ENCODE results near the gene ARFGEF2.

DNA sequence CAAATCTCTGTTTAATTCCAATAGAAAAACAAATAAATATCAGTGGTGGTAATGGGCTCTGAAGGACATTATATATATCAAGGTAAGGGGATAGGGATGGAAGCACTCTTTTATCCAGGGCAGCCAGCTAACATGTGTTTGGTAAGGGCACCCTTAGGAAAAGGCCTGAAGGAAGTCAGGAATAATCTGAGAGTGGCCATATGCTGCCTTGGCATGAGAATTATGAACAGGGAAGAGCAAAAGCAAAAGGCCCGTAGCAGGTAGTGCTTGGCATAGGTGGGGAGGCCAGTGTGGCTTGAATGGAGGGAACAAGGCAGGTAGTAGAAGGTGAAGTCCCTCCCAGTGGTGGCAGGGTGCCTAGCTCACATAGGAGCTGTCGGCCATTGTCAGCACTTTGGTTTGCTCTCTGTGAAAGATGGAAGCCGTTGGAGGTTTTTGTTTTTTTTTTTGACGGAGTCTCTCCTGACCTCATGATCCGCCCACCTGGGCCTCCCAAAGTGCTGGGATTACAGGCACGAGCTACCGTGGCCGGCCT is 85.0 kb downstream of the ARFGEF2 start:
- TF ChIP-seq, protein P1, sequence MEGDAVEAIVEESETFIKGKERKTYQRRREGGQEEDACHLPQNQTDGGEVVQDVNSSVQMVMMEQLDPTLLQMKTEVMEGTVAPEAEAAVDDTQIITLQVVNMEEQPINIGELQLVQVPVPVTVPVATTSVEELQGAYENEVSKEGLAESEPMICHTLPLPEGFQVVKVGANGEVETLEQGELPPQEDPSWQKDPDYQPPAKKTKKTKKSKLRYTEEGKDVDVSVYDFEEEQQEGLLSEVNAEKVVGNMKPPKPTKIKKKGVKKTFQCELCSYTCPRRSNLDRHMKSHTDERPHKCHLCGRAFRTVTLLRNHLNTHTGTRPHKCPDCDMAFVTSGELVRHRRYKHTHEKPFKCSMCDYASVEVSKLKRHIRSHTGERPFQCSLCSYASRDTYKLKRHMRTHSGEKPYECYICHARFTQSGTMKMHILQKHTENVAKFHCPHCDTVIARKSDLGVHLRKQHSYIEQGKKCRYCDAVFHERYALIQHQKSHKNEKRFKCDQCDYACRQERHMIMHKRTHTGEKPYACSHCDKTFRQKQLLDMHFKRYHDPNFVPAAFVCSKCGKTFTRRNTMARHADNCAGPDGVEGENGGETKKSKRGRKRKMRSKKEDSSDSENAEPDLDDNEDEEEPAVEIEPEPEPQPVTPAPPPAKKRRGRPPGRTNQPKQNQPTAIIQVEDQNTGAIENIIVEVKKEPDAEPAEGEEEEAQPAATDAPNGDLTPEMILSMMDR (IDR thresholded peaks at IDR 0.05) = no peak
- TF ChIP-seq POLR2A (IDR thresholded peaks at IDR 0.05) = no peak
